HG03095 (cell line): ENCODE measurements around the gene NDUFS2.

Source experiments
- ATAC-seq: cut with Tn5 transposase; IDR thresholded peaks from one replicate; pipeline ENCODE4 v1.9.1; 2021; ENCODE audit warnings: moderate library complexity; ENCODE audit not compliant: unreplicated experiment

The NDUFS2 gene

GRCh38 chr1:161172349-161172748 lies 29.8 kb upstream of the NDUFS2 start:
- ATAC-seq: no peak

- no peak for ATAC-seq
These were observed 29.3 kb upstream of the NDUFS2 start for GRCh38 chr1:161172776-161173376.

GRCh38 chr1:161173711-161174110 lies 28.5 kb upstream of the NDUFS2 start:
- ATAC-seq: no peak

- ATAC-seq: no peak
These were observed 27.3 kb upstream of the NDUFS2 start for GRCh38 chr1:161174911-161175310.

GRCh38 chr1:161175771-161176453 lies 26.3 kb upstream of the NDUFS2 start:
- no peak for ATAC-seq

GRCh38 chr1:161176468-161177111 lies 25.6 kb upstream of the NDUFS2 start:
- no peak for ATAC-seq

- peak; percentile 71 for ATAC-seq
These were observed 24.8 kb upstream of the NDUFS2 start, which contains the start of gene B4GALT3 for GRCh38 chr1:161177112-161177935. B4GALT3 (minus strand) TSS chr1:161177507; CDS start chr1:161176060, 1,447 bp downstream.

GRCh38 chr1:161177936-161178244 lies 24.3 kb upstream of the NDUFS2 start:
- no peak for ATAC-seq

- ATAC-seq: no peak
These were observed 22.5 kb upstream of the NDUFS2 start for GRCh38 chr1:161179698-161180097.

GRCh38 chr1:161180639-161181038 lies 21.5 kb upstream of the NDUFS2 start:
- no peak for ATAC-seq

GRCh38 chr1:161182214-161182613 lies 20.0 kb upstream of the NDUFS2 start:
- peak; percentile 52 for ATAC-seq

GRCh38 chr1:161185282-161185682 lies 16.9 kb upstream of the NDUFS2 start:
- ATAC-seq: peak; percentile 50

- ATAC-seq: no peak
These were observed 16.3 kb upstream of the NDUFS2 start for GRCh38 chr1:161185732-161186311.

- no peak for ATAC-seq
These were observed 14.9 kb upstream of the NDUFS2 start for GRCh38 chr1:161187311-161187710.

GRCh38 chr1:161188381-161188780 lies 13.8 kb upstream of the NDUFS2 start:
- ATAC-seq: no peak

- no peak for ATAC-seq
These were observed 13.1 kb upstream of the NDUFS2 start for GRCh38 chr1:161189036-161189435.

GRCh38 chr1:161190962-161191521 lies 11.1 kb upstream of the NDUFS2 start:
- ATAC-seq: no peak

GRCh38 chr1:161191971-161192370 lies 10.2 kb upstream of the NDUFS2 start:
- ATAC-seq: no peak

- no peak for ATAC-seq
These were observed 9.4 kb upstream of the NDUFS2 start for GRCh38 chr1:161192476-161193465.
